DND-41 (cell line): ENCODE data around the gene JPH3.

Source experiments
- EZH2 ChIP-seq: IDR thresholded peaks from 3 replicates; pipeline ENCODE4 v1.6.1; 2012; ENCODE audit warnings: borderline replicate concordance, low read depth, mild to moderate bottlenecking, moderate library complexity, low read length, inconsistent platforms; ENCODE audit not compliant: severe bottlenecking
- TF ChIP-seq, protein P1 (sequence below): IDR thresholded peaks from 2 replicates; pipeline ENCODE4 v1.5.1; 2012; ENCODE audit warnings: borderline replicate concordance, low read length, moderate library complexity, mild to moderate bottlenecking; ENCODE audit not compliant: poor library complexity, severe bottlenecking; ENCODE audit errors: extremely low read depth

DNA sequence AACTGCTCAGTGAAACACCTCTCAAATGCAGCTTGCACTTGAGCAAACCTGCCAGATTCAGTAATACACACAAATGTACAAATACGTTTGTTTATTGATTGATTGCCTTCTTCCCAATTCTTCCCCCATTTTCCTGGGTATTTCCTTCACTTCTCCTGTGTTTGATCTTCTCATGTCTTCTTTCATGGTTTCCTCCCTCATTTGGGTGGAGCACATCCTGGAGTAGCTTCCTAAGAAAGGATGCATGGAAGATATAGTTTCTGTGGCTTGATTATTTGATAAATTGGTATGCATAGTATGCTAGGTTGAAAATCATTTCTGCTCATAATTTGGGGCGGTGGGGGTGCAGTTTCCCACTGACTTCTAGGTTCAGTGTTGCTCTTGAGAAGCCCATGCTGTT, 28.8 kb downstream of the JPH3 start:
- TF ChIP-seq, protein P1, sequence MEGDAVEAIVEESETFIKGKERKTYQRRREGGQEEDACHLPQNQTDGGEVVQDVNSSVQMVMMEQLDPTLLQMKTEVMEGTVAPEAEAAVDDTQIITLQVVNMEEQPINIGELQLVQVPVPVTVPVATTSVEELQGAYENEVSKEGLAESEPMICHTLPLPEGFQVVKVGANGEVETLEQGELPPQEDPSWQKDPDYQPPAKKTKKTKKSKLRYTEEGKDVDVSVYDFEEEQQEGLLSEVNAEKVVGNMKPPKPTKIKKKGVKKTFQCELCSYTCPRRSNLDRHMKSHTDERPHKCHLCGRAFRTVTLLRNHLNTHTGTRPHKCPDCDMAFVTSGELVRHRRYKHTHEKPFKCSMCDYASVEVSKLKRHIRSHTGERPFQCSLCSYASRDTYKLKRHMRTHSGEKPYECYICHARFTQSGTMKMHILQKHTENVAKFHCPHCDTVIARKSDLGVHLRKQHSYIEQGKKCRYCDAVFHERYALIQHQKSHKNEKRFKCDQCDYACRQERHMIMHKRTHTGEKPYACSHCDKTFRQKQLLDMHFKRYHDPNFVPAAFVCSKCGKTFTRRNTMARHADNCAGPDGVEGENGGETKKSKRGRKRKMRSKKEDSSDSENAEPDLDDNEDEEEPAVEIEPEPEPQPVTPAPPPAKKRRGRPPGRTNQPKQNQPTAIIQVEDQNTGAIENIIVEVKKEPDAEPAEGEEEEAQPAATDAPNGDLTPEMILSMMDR: no peak
- TF ChIP-seq EZH2: no peak
